ENCODE data around the gene COX14.

DNA sequence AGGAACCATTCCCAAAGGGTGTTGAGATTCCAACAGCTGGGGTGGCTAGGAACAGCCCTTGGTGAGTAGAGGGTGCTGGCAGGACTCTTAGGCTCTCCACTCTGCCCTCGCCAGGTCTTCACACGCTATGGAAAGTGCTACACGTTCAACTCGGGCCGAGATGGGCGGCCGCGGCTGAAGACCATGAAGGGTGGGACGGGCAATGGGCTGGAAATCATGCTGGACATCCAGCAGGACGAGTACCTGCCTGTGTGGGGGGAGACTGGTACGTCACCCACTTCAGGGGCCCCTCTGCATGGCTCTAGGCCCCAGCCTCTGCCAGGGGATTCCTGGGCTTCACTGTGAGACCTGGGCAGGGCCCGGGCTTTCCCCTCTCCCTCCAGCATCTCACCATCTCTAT lies 34.9 kb upstream of the COX14 start:
- TF ChIP-seq POLR2AphosphoS5 (IDR thresholded peaks at IDR 0.05; ENCODE audit: low read depth, low read length) (no peak), SIN3A (IDR thresholded peaks at IDR 0.05; ENCODE audit: borderline replicate concordance, insufficient read depth, low read depth, low read length) (no peak), TCF7L2 (IDR thresholded peaks at IDR 0.05; ENCODE audit: low read depth, low read length) (no peak)
- TF ChIP-seq, protein P1, sequence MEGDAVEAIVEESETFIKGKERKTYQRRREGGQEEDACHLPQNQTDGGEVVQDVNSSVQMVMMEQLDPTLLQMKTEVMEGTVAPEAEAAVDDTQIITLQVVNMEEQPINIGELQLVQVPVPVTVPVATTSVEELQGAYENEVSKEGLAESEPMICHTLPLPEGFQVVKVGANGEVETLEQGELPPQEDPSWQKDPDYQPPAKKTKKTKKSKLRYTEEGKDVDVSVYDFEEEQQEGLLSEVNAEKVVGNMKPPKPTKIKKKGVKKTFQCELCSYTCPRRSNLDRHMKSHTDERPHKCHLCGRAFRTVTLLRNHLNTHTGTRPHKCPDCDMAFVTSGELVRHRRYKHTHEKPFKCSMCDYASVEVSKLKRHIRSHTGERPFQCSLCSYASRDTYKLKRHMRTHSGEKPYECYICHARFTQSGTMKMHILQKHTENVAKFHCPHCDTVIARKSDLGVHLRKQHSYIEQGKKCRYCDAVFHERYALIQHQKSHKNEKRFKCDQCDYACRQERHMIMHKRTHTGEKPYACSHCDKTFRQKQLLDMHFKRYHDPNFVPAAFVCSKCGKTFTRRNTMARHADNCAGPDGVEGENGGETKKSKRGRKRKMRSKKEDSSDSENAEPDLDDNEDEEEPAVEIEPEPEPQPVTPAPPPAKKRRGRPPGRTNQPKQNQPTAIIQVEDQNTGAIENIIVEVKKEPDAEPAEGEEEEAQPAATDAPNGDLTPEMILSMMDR (IDR thresholded peaks at IDR 0.05), result no peak
- TF ChIP-seq, protein P2, sequence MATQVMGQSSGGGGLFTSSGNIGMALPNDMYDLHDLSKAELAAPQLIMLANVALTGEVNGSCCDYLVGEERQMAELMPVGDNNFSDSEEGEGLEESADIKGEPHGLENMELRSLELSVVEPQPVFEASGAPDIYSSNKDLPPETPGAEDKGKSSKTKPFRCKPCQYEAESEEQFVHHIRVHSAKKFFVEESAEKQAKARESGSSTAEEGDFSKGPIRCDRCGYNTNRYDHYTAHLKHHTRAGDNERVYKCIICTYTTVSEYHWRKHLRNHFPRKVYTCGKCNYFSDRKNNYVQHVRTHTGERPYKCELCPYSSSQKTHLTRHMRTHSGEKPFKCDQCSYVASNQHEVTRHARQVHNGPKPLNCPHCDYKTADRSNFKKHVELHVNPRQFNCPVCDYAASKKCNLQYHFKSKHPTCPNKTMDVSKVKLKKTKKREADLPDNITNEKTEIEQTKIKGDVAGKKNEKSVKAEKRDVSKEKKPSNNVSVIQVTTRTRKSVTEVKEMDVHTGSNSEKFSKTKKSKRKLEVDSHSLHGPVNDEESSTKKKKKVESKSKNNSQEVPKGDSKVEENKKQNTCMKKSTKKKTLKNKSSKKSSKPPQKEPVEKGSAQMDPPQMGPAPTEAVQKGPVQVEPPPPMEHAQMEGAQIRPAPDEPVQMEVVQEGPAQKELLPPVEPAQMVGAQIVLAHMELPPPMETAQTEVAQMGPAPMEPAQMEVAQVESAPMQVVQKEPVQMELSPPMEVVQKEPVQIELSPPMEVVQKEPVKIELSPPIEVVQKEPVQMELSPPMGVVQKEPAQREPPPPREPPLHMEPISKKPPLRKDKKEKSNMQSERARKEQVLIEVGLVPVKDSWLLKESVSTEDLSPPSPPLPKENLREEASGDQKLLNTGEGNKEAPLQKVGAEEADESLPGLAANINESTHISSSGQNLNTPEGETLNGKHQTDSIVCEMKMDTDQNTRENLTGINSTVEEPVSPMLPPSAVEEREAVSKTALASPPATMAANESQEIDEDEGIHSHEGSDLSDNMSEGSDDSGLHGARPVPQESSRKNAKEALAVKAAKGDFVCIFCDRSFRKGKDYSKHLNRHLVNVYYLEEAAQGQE (IDR thresholded peaks at IDR 0.05; ENCODE audit: insufficient read depth in 1 of 2, low read depth in 2 of 2, low read length in 1 of 2), result no peak
